Thoracic aorta (tissue), 2 donors: Measurements from ENCODE around the gene ALX3. TPM values are rescaled to one million over a fixed set of nuclear protein-coding genes. Genes with fewer than 3 reads are reported as not detected.

Experiments
- ATAC-seq: fragments of 150-250 bp; one replicate; pipeline ENCODE4 v1.8.0; 2017; ENCODE audit warnings: low read depth; ENCODE audit not compliant: insufficient number of reproducible peaks, low FRiP score
- DNase-seq: peaks from one replicate; pipeline ENCODE4 v3.0.0-alpha.2; 2020; ENCODE audit warnings: low spot score
- H3K27ac ChIP-seq, 2 donors: fragments of 200-600 bp; sonication (generic); 1 replicate in 1 of 2; 2 replicates in 1 of 2; pipeline ENCODE4 v1.5.1; 2016; ENCODE audit warnings: mild to moderate bottlenecking in 2 of 2, moderate library complexity in 2 of 2
- H3K27me3 ChIP-seq: fragments of 200-600 bp; sonication (generic); replicated peaks from 2 replicates; pipeline ENCODE4 v1.6.0; 2016; ENCODE audit warnings: mild to moderate bottlenecking; ENCODE audit not compliant: insufficient read depth
- H3K36me3 ChIP-seq: fragments of 200-600 bp; sonication (generic); one replicate; pipeline ENCODE4 v1.5.1; 2016
- H3K4me1 ChIP-seq, 2 donors: fragments of 200-600 bp; sonication (generic); 1 replicate in 1 of 2; 2 replicates in 1 of 2; pipeline versions ENCODE4 v1.5.1 to v1.6.0; 2016; ENCODE audit warnings: low read depth in 2 of 2, mild to moderate bottlenecking in 1 of 2; ENCODE audit not compliant: control insufficient read depth in 1 of 2
- H3K4me3 ChIP-seq: fragments of 200-600 bp; sonication (generic); 2 replicates; pipeline ENCODE4 v1.5.1; 2016; ENCODE audit warnings: mild to moderate bottlenecking
- H3K9me3 ChIP-seq: fragments of 200-600 bp; sonication (generic); 2 replicates; pipeline ENCODE4 v1.5.1; 2016
- total RNA-seq, 2 donors: library from RNA; depleted of rRNA; stranded (reverse); fragments of >200 nt; gene quantifications; one replicate each; pipeline versions ENCODE4 v1.1.0 to v1.2.3, GENCODE V29; 2016
- TF ChIP-seq, protein P1 (sequence below): fragments of 200-600 bp; sonication (generic); IDR thresholded peaks from one replicate; pipeline ENCODE4 v1.5.1; 2019; ENCODE audit warnings: antibody characterized with exemption

The ALX3 gene
- total RNA-seq, 2 donors from 2014 or later: not detected

DNA sequence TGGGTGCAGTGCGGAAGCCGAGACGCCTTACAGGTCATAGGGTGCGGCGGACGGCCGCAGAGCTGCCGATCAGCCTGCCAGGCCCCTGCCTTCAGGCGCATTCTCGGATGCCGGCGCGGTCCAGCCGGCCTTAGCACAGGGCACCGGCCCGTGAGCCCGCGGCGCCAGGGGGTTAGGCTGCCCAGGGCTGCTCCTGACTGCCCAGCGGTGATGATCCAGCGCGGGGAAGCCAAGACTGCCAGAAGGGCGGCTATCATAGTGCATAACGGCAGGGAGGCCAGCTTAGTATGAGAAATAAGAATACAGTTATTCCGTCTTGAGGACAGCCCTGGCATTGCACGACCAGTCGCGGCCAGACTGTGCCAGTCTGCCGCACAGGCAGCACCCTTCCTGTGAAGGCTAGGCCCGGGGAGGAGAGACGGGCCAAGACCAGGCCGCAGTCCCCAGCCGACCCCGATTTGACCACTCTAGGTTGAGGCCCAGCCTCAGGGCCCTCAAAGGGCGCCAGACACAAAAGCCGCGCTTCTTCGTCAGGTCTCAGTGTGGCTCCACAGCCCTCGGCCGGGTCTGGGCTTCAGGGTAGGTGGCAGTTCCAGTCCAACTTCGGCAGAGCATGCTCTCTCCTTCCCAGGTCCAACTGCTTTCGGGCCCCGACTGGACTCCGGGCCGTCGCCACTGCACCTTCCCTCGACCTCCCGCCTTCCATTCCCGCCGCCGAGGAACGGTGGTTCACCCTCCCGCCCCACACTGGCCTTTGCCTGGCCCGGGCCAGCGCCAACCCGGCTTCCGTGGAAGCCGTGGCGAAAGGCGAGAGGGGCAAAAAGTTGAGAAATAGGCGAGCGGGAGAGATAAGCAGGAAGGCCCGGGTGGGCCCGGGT is 829 bp downstream of the ALX3 start:
- H3K4me1 ChIP-seq: peaks cover 8 to 16% of the 10 kb centered on the region in 2 donors
- peak overlapping the region in 1 of 2 donors; percentile 28 for H3K27ac ChIP-seq
- H3K27me3 ChIP-seq: peaks cover 23% of the 10 kb centered on the region
- H3K4me3 ChIP-seq: peak overlapping the region; percentile 51
- H3K36me3 ChIP-seq: no peaks in the 10 kb centered on the region
- H3K9me3 ChIP-seq: no peaks in the 10 kb centered on the region
- ATAC-seq (no peak), DNase-seq (no peak)
- TF ChIP-seq, protein P1, sequence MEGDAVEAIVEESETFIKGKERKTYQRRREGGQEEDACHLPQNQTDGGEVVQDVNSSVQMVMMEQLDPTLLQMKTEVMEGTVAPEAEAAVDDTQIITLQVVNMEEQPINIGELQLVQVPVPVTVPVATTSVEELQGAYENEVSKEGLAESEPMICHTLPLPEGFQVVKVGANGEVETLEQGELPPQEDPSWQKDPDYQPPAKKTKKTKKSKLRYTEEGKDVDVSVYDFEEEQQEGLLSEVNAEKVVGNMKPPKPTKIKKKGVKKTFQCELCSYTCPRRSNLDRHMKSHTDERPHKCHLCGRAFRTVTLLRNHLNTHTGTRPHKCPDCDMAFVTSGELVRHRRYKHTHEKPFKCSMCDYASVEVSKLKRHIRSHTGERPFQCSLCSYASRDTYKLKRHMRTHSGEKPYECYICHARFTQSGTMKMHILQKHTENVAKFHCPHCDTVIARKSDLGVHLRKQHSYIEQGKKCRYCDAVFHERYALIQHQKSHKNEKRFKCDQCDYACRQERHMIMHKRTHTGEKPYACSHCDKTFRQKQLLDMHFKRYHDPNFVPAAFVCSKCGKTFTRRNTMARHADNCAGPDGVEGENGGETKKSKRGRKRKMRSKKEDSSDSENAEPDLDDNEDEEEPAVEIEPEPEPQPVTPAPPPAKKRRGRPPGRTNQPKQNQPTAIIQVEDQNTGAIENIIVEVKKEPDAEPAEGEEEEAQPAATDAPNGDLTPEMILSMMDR: no peak

GRCh38 chr1:110068646-110069403 is 1.6 kb downstream of the ALX3 start:
- ATAC-seq (no peak), DNase-seq (no peak)
- Histone ChIP-seq H3K27ac (peak overlapping the region in 1 of 2 donors; percentile 28), H3K4me1 (peaks cover 8 to 16% of the 10 kb centered on the region in 2 donors), H3K9me3 (no peaks in the 10 kb centered on the region), H3K27me3 (peaks cover 23% of the 10 kb centered on the region), H3K4me3 (peak overlapping the region; percentile 51), H3K36me3 (no peaks in the 10 kb centered on the region)
- TF ChIP-seq, protein P1: no peak

GRCh38 chr1:110067893-110068645 is 2.4 kb downstream of the ALX3 start:
- Histone ChIP-seq H3K27ac (no peak overlapping the region), H3K4me3 (peak overlapping the region; percentile 51), H3K9me3 (no peaks in the 10 kb centered on the region), H3K27me3 (peaks cover 23% of the 10 kb centered on the region), H3K4me1 (peaks cover 8 to 16% of the 10 kb centered on the region in 2 donors), H3K36me3 (no peaks in the 10 kb centered on the region)
- ATAC-seq (no peak), DNase-seq (no peak)
- TF ChIP-seq, protein P1: no peak

DNA sequence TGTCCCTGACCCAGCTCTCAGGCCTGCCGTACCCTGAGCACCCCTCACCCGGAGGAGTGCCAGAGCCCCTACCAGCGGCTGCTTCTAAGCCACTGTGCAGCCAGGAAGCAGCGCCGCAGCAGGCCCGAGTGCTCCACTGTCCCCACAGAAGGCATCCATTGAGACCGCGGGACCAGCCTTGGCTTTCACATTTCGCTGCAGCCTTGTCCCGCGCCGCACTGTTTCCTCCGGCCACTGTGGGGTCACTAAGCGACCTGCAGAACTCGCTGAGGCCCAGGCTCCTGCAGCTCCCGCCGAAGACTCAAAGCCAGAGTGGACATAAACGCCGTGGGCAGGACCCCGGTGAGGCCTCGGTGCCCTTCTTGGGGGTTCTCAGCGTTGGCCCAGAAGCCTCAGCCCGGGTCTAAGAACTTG is 3.0 kb downstream of the ALX3 start:
- DNase-seq (no peak), ATAC-seq (no peak)
- H3K27ac ChIP-seq: no peak overlapping the region
- H3K9me3 ChIP-seq: no peaks in the 10 kb centered on the region
- TF ChIP-seq, protein P1: no peak
- H3K27me3 ChIP-seq: peaks cover 23% of the 10 kb centered on the region
- H3K4me3 ChIP-seq: no peak overlapping the region
- peaks cover 8 to 16% of the 10 kb centered on the region in 2 donors for H3K4me1 ChIP-seq
- no peaks in the 10 kb centered on the region for H3K36me3 ChIP-seq
